A673 (cell line): Measurements from ENCODE around the gene SEMA4D. TPM values are rescaled to one million over a fixed set of nuclear protein-coding genes. Genes with fewer than 3 reads are reported as not detected.

Experiments used
- BruUV-seq: library from RNA; stranded (reverse); fragments of 400-500 nt; replicated peaks from 2 replicates; lab custom pipeline; 2021; lab: Mats Ljungman, UMichigan
- CTCF ChIA-PET: fragments of 300-600 bp; sonication (Branson Sonifier 250); formaldehyde crosslinking; loops from one replicate; lab custom pipeline; 2022; ENCODE audit warnings: antibody characterized with exemption; lab: Charles Lee
- POLR2A ChIA-PET: fragments of 300-600 bp; sonication (Branson Sonifier 250); formaldehyde crosslinking; loops from one replicate; lab custom pipeline; 2022; ENCODE audit warnings: antibody characterized with exemption; ENCODE audit not compliant: low non-redundant PET; lab: Charles Lee
- DNase-seq: peaks from one replicate; pipeline ENCODE4 v3.0.0-alpha.2; 2015; ENCODE audit warnings: low spot score
- H3K27ac ChIP-seq: fragments of 200-600 bp; sonication (generic); 2 replicates; pipeline ENCODE4 v1.5.1; 2016; ENCODE audit warnings: mixed run types, low read depth, mild to moderate bottlenecking, mixed read lengths, antibody characterized with exemption, low read length; ENCODE audit not compliant: poor library complexity, severe bottlenecking
- H3K27me3 ChIP-seq: fragments of 200-600 bp; sonication (generic); replicated peaks from 2 replicates; pipeline ENCODE4 v1.6.1; 2017; ENCODE audit warnings: mixed run types, low read depth, mild to moderate bottlenecking, mixed read lengths, antibody characterized with exemption, low read length; ENCODE audit not compliant: insufficient read depth, poor library complexity
- H3K36me3 ChIP-seq: fragments of 200-600 bp; sonication (generic); 2 replicates; pipeline ENCODE4 v1.6.1; 2016; ENCODE audit warnings: mixed run types, mild to moderate bottlenecking, mixed read lengths, antibody characterized with exemption, low read length; ENCODE audit not compliant: insufficient read depth, poor library complexity, severe bottlenecking
- H3K4me1 ChIP-seq: fragments of 200-600 bp; sonication (generic); 2 replicates; pipeline ENCODE4 v1.6.1; 2017; ENCODE audit warnings: mixed run types, mild to moderate bottlenecking, mixed read lengths, antibody characterized with exemption, low read length; ENCODE audit not compliant: insufficient read depth, poor library complexity, severe bottlenecking
- H3K4me3 ChIP-seq: fragments of 200-600 bp; sonication (generic); 2 replicates; pipeline ENCODE4 v1.5.1; 2016; ENCODE audit warnings: low read depth, mixed run types, mild to moderate bottlenecking, mixed read lengths, low read length; ENCODE audit not compliant: poor library complexity, severe bottlenecking
- H3K9me3 ChIP-seq: fragments of 200-600 bp; sonication (generic); 2 replicates; pipeline ENCODE4 v1.6.1; 2016; ENCODE audit warnings: mixed run types, low read depth, mild to moderate bottlenecking, mixed read lengths, antibody characterized with exemption, low read length; ENCODE audit not compliant: poor library complexity, severe bottlenecking
- EZH2 ChIP-seq: fragments of 200-600 bp; sonication (generic); IDR thresholded peaks from 2 replicates; pipeline ENCODE4 v1.6.1; 2017; ENCODE audit warnings: borderline replicate concordance, low read depth, mild to moderate bottlenecking, mixed read lengths, antibody characterized with exemption, low read length; ENCODE audit not compliant: poor library complexity, severe bottlenecking
- intact Hi-C: fragments of 100-400 bp; cut with micrococcal nuclease; formaldehyde crosslinking; loops from one replicate; pipeline ENCODE4 v1.10.0; 2022; ENCODE audit not compliant: unreplicated experiment
- total RNA-seq: library from RNA; stranded (reverse); gene quantifications from 2 replicates; pipeline ENCODE4 v1.2.3, GENCODE V29; 2021
- TF ChIP-seq, protein P1 (sequence below): fragments of 300-800, 200-600 bp; sonication (generic); conservative IDR thresholded peaks from 2 replicates; pipeline ENCODE4 v1.5.1; 2017; ENCODE audit warnings: low read depth, mild to moderate bottlenecking, antibody characterized with exemption, low read length, moderate library complexity, mixed read lengths

Gene SEMA4D
- total RNA-seq, 1 experiment from 2014 or later: 14.2 TPM

DNA sequence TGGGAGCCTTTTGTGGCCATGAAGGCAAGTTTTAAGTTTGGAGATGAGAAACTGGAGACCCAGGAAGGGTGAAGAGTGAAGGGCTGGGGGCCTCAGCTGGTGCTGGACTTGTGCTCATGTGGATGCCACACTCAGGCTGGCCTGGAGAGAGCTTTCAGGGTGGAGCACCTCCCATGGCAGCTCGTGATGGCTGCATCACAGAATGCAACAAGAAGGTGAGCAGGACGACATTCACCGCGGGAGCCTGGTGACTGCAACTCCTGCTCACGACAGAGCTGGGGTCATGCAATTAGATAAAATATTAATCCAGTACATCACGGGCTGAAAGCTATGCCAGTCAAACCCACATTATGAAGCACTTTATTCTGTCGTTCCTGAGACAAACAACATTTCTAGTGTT lies 59.7 kb downstream of the SEMA4D start:
- no peak for TF ChIP-seq EZH2
- TF ChIP-seq, protein P1, sequence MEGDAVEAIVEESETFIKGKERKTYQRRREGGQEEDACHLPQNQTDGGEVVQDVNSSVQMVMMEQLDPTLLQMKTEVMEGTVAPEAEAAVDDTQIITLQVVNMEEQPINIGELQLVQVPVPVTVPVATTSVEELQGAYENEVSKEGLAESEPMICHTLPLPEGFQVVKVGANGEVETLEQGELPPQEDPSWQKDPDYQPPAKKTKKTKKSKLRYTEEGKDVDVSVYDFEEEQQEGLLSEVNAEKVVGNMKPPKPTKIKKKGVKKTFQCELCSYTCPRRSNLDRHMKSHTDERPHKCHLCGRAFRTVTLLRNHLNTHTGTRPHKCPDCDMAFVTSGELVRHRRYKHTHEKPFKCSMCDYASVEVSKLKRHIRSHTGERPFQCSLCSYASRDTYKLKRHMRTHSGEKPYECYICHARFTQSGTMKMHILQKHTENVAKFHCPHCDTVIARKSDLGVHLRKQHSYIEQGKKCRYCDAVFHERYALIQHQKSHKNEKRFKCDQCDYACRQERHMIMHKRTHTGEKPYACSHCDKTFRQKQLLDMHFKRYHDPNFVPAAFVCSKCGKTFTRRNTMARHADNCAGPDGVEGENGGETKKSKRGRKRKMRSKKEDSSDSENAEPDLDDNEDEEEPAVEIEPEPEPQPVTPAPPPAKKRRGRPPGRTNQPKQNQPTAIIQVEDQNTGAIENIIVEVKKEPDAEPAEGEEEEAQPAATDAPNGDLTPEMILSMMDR: no peak
- H3K9me3 ChIP-seq: no peaks in the 10 kb centered on the region
- ChIA-PET POLR2A (no interaction called here), CTCF (no interaction called here)
- intact Hi-C loops: no loop called here
- no peak overlapping the region for H3K4me3 ChIP-seq
- no peaks in the 10 kb centered on the region for H3K27me3 ChIP-seq
- H3K36me3 ChIP-seq: no peaks in the 10 kb centered on the region
- no TSS peak for BruUV-seq
- H3K27ac ChIP-seq: no peak overlapping the region
- no peaks in the 10 kb centered on the region for H3K4me1 ChIP-seq
- DNase-seq: no peak

DNA sequence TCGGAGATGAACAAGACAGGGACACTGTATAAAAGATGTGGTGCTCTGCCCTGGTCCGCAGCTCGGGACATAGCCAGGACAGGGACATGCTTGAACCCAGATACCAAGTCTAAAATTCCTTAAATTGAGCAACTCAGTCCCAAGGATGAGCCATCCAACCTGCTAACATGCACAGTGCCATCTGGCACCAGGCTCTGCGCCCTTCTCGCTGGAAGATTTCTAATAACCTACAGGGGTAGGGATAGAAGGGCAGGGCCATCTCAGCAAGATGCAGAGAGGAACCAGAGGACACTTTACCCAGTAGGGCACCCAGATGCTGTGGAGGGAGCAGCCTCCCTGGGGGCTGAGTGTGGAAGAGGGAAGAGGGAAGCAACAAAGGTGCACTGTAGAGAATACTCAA lies 60.1 kb downstream of the SEMA4D start:
- POLR2A ChIA-PET: no interaction called here
- Histone ChIP-seq H3K27me3 (no peaks in the 10 kb centered on the region), H3K4me1 (no peaks in the 10 kb centered on the region), H3K27ac (no peak overlapping the region), H3K36me3 (no peaks in the 10 kb centered on the region), H3K9me3 (no peaks in the 10 kb centered on the region), H3K4me3 (no peak overlapping the region)
- intact Hi-C loops: no loop called here
- no TSS peak for BruUV-seq
- no peak for DNase-seq
- CTCF ChIA-PET: no interaction called here
- TF ChIP-seq, protein P1: no peak
- TF ChIP-seq EZH2: no peak

DNA sequence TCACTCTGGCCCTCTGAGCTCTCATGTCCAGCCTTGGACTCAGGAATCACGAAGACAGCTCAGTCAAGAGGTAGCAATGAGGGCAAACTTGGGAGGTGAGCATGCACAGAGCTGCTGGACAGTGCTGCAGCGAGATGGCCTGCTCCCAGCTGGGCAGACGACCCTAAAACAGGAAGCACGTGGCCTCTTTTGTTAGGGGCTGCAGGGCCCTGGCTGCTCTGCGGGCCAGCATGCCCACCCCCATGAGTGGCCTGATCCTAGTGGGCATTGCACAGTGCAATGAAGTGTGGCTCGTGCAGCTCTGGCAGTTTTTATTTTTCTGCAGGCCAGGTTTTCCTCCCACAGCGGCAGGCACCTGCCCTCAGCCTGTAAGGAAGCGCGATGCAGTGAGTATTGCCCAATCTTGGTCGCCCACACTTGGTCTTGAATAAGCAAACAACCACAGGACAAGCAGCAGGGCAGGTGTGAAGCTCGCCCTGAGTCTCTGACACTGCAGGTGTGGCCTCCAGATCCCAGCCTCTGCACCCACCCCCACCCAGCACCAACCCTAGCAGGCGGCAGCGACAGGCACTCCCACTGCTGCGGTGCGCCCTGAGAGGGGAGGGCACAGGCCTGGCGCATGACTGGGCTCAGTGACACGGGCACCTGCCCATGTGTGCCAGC lies 60.8 kb downstream of the SEMA4D start:
- intact Hi-C loops: no loop called here
- TF ChIP-seq, protein P1: no peak
- TF ChIP-seq EZH2: no peak
- Histone ChIP-seq H3K4me3 (no peak overlapping the region), H3K36me3 (no peaks in the 10 kb centered on the region), H3K4me1 (no peaks in the 10 kb centered on the region), H3K9me3 (no peaks in the 10 kb centered on the region), H3K27ac (no peak overlapping the region), H3K27me3 (no peaks in the 10 kb centered on the region)
- BruUV-seq: no TSS peak
- ChIA-PET POLR2A (no interaction called here), CTCF (no interaction called here)
- no peak for DNase-seq
